Loucy (cell line): ENCODE data around the gene TUBA1B.

ENCODE experiments used
- H2AFZ ChIP-seq: fragments of 200-600 bp; sonication (generic); 2 replicates; pipeline ENCODE4 v1.6.0; 2016; ENCODE audit warnings: antibody characterized with exemption, mild to moderate bottlenecking, low read length, moderate library complexity
- H3F3A ChIP-seq: fragments of 200-600 bp; 2 replicates; pipeline ENCODE4 v1.6.0; 2016; ENCODE audit warnings: antibody characterized with exemption, low read depth, mild to moderate bottlenecking
- H3K27me3 ChIP-seq: fragments of 200-600 bp; sonication (generic); 2 replicates; pipeline ENCODE4 v1.6.1; 2014; ENCODE audit warnings: low read length, mild to moderate bottlenecking; ENCODE audit not compliant: insufficient read depth, poor library complexity, severe bottlenecking
- H3K36me3 ChIP-seq: fragments of 200-600 bp; sonication (generic); 2 replicates; pipeline ENCODE4 v1.6.1; 2016; ENCODE audit warnings: low read length; ENCODE audit not compliant: insufficient read depth
- H3K4me1 ChIP-seq: fragments of 200-600 bp; sonication (generic); 2 replicates; pipeline ENCODE4 v1.5.1; 2014; ENCODE audit warnings: low read length, mild to moderate bottlenecking; ENCODE audit not compliant: insufficient read depth, poor library complexity, severe bottlenecking
- H3K4me2 ChIP-seq: fragments of 200-600 bp; sonication (generic); 2 replicates; pipeline ENCODE4 v1.6.0; 2014; ENCODE audit warnings: antibody characterized with exemption, low read length, low read depth, mild to moderate bottlenecking; ENCODE audit not compliant: poor library complexity, severe bottlenecking
- H3K4me3 ChIP-seq: fragments of 200-600 bp; sonication (generic); 2 replicates; pipeline ENCODE4 v1.5.1; 2014; ENCODE audit warnings: low read length, mild to moderate bottlenecking, mixed read lengths; ENCODE audit not compliant: poor library complexity, severe bottlenecking
- H3K79me2 ChIP-seq: fragments of 200-600 bp; sonication (generic); 2 replicates; pipeline ENCODE4 v1.6.1; 2014; ENCODE audit warnings: low read length; ENCODE audit not compliant: insufficient read depth
- H3K9ac ChIP-seq: fragments of 200-600 bp; sonication (generic); 2 replicates; pipeline ENCODE4 v1.6.0; 2014; ENCODE audit warnings: mild to moderate bottlenecking, low read depth, low read length, moderate library complexity; ENCODE audit not compliant: poor library complexity, severe bottlenecking
- H3K9me2 ChIP-seq: fragments of 200-600 bp; sonication (generic); replicated peaks from 2 replicates; pipeline ENCODE4 v1.6.1; 2016; ENCODE audit warnings: low read depth, low read length, mixed read lengths
- H3K9me3 ChIP-seq: fragments of 200-600 bp; sonication (generic); 2 replicates; pipeline ENCODE4 v1.6.1; 2014; ENCODE audit warnings: mild to moderate bottlenecking, antibody characterized with exemption, low read length, low read depth; ENCODE audit not compliant: insufficient read depth
- H4K20me1 ChIP-seq: fragments of 200-600 bp; sonication (generic); 2 replicates; pipeline ENCODE4 v1.6.0; 2014; ENCODE audit warnings: antibody characterized with exemption, low read length, mild to moderate bottlenecking; ENCODE audit not compliant: insufficient read depth, poor library complexity, severe bottlenecking
- CTCF ChIP-seq: fragments of 200-600 bp; sonication (generic); conservative IDR thresholded peaks from 2 replicates; pipeline ENCODE4 v1.5.1; 2014; ENCODE audit warnings: mild to moderate bottlenecking, antibody characterized with exemption, low read length
- EZH2phosphoT487 ChIP-seq: fragments of 200-600 bp; IDR thresholded peaks from 2 replicates; pipeline ENCODE4 v1.6.1; 2018; ENCODE audit warnings: antibody characterized with exemption, mild to moderate bottlenecking, moderate library complexity, borderline replicate concordance

Gene TUBA1B

GRCh38 chr12:49092816-49093406 is 38.3 kb downstream of the TUBA1B start:
- H3K4me1 ChIP-seq: peaks cover 14% of the 10 kb centered on the region
- TF ChIP-seq EZH2phosphoT487 (no peak), CTCF (no peak)
- no peaks in the 10 kb centered on the region for H3K9me2 ChIP-seq
- H3F3A ChIP-seq: no peaks in the 10 kb centered on the region
- H2AFZ ChIP-seq: no peak overlapping the region
- peaks cover 8% of the 10 kb centered on the region; the same call in 1 of the 2 replicates for H3K36me3 ChIP-seq
- H3K9me3 ChIP-seq: no peaks in the 10 kb centered on the region
- H3K27me3 ChIP-seq: no peaks in the 10 kb centered on the region
- H3K4me2 ChIP-seq: no peak overlapping the region
- no peak overlapping the region for H3K4me3 ChIP-seq
- H3K9ac ChIP-seq: no peak overlapping the region
- H4K20me1 ChIP-seq: no peaks in the 10 kb centered on the region
- no peaks in the 10 kb centered on the region for H3K79me2 ChIP-seq

GRCh38 chr12:49092086-49092815 is 38.9 kb downstream of the TUBA1B start:
- H3K4me1 ChIP-seq: peaks cover 19% of the 10 kb centered on the region
- H2AFZ ChIP-seq: no peak overlapping the region

GRCh38 chr12:49091836-49092085 is 39.4 kb downstream of the TUBA1B start:
- no peaks in the 10 kb centered on the region for H4K20me1 ChIP-seq
- no peak overlapping the region for H2AFZ ChIP-seq
- H3K9me3 ChIP-seq: no peaks in the 10 kb centered on the region
- no peaks in the 10 kb centered on the region for H3K79me2 ChIP-seq
- H3K4me3 ChIP-seq: no peak overlapping the region
- peak overlapping the region; percentile 25 for H3K4me2 ChIP-seq
- H3K27me3 ChIP-seq: no peaks in the 10 kb centered on the region
- H3K4me1 ChIP-seq: peaks cover 24% of the 10 kb centered on the region
- no peak overlapping the region for H3K9ac ChIP-seq
- no peaks in the 10 kb centered on the region for H3F3A ChIP-seq
- H3K36me3 ChIP-seq: no peaks in the 10 kb centered on the region
- TF ChIP-seq EZH2phosphoT487: no peak
- no peak for TF ChIP-seq CTCF
- no peaks in the 10 kb centered on the region for H3K9me2 ChIP-seq

More at GRCh38 chr12:49092086-49092815, 38.9 kb downstream of the TUBA1B start:
- H3K79me2 ChIP-seq: no peaks in the 10 kb centered on the region
- no peak overlapping the region for H3K4me3 ChIP-seq
- H3K9me3 ChIP-seq: no peaks in the 10 kb centered on the region
- no peaks in the 10 kb centered on the region for H3K9me2 ChIP-seq
- no peaks in the 10 kb centered on the region for H3K27me3 ChIP-seq
- H3K4me2 ChIP-seq: peak overlapping the region; percentile 25
- peak; percentile 57 for TF ChIP-seq CTCF
- no peak for TF ChIP-seq EZH2phosphoT487
- no peaks in the 10 kb centered on the region for H4K20me1 ChIP-seq
- no peak overlapping the region for H3K9ac ChIP-seq
- H3F3A ChIP-seq: no peaks in the 10 kb centered on the region
- H3K36me3 ChIP-seq: peaks cover 3% of the 10 kb centered on the region; the same call in 1 of the 2 replicates
